Islet precursor cell (in vitro differentiated cells): Measurements from ENCODE around the gene PIGZ.

Experiments used
- DNase-seq: peaks from one replicate; pipeline ENCODE4 v3.0.0-alpha.2; 2018

The PIGZ gene

GRCh38 chr3:196968233-196969133, at the start of gene PIGZ:
TSS of gene PIGZ (minus strand) at chr3:196968833. CDS start at chr3:196952031, 16,802 bp downstream.
- peak; percentile 63 for DNase-seq

- no peak for DNase-seq
These were observed 48.4 kb upstream of the PIGZ start for GRCh38 chr3:197017003-197017402.

GRCh38 chr3:197015790-197016736, 47.4 kb upstream of the PIGZ start:
- no peak for DNase-seq

GRCh38 chr3:197014942-197015575, 46.4 kb upstream of the PIGZ start:
- DNase-seq = no peak

GRCh38 chr3:197014024-197014423, 45.4 kb upstream of the PIGZ start:
- no peak for DNase-seq

GRCh38 chr3:197012540-197012883, 43.9 kb upstream of the PIGZ start:
- no peak for DNase-seq

GRCh38 chr3:197011780-197012539, 43.3 kb upstream of the PIGZ start:
- no peak for DNase-seq

- no peak for DNase-seq
These were observed 42.1 kb upstream of the PIGZ start for GRCh38 chr3:197010556-197011351.

- no peak for DNase-seq
These were observed 40.9 kb upstream of the PIGZ start for GRCh38 chr3:197009532-197010019.

GRCh38 chr3:197008436-197009209, 40.0 kb upstream of the PIGZ start:
- DNase-seq = no peak

GRCh38 chr3:197007953-197008352, 39.3 kb upstream of the PIGZ start:
- DNase-seq = no peak

- peak; percentile 72 for DNase-seq
These were observed 38.8 kb upstream of the PIGZ start for GRCh38 chr3:197007296-197007940.

GRCh38 chr3:197006860-197007259, 38.2 kb upstream of the PIGZ start:
- no peak for DNase-seq

- DNase-seq = no peak
These were observed 37.8 kb upstream of the PIGZ start for GRCh38 chr3:197006446-197006845.

GRCh38 chr3:197003461-197004385, 35.1 kb upstream of the PIGZ start:
- no peak for DNase-seq

GRCh38 chr3:197002701-197003454, 34.2 kb upstream of the PIGZ start:
- peak; percentile 85 for DNase-seq

GRCh38 chr3:197001972-197002700, 33.5 kb upstream of the PIGZ start:
- DNase-seq = no peak
